G401.6 (cell line): ENCODE data around the gene OR1J2.

Experiments used
- FAIRE-seq: peaks from 2 replicates; lab custom pipeline; 2012; peaks lifted over from hg19 to GRCh38; lab: Jason Lieb, UNC

Gene OR1J2

DNA sequence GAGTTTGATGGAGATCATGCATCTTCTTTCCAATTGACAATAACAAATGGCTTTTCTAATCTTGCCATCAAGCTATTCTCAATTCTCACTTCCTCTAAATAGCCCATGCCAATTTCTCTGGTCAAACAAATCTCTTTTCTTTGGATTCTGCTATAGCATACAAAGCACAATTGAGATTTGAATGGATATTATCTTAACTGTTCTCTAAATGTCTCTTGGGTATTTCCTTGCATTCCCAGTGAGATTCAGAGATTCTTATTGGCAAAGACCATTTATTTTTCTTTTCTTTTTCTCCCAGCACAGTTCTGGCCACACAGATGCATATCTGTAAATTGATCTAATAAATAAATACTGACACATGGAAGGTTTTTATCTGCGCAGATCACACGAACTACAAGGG is 42.2 kb downstream of the OR1J2 start, which contains the start of gene OR1N2:
Gene OR1N2 (plus strand): TSS at position 301 of the 400 bp plus-strand sequence. CDS start 100 bp downstream, outside the sequence.
- FAIRE-seq, result no peak
